WTC11 (cell line): ENCODE measurements around the gene ZCCHC9. TPM values are rescaled to one million over a fixed set of nuclear protein-coding genes. Genes with fewer than 3 reads are reported as not detected.
"Not testable (repeated sequence)": the region's sequence is repeated elsewhere in the genome, so short reads cannot be mapped to it uniquely, and the experiment has no call there.

Experiments
- ATAC-seq: fragments of 200-7000 bp; cut with Tn5 transposase; 2 replicates; pipeline ENCODE4 v1.10.0; 2021; ENCODE audit warnings: mild to moderate bottlenecking, moderate library complexity
- CTCF ChIA-PET: fragments of 300-600 bp; sonication (Branson Sonifier 250); formaldehyde crosslinking; loops from one replicate; lab custom pipeline; 2021; ENCODE audit warnings: antibody characterized with exemption; lab: Charles Lee
- POLR2A ChIA-PET: fragments of 350-600 bp; sonication (Branson Sonifier 250); formaldehyde crosslinking; loops from one replicate; lab custom pipeline; 2021; ENCODE audit warnings: antibody characterized with exemption; lab: Charles Lee
- DNase-seq: peaks from one replicate; pipeline ENCODE4 v3.0.0; 2021; ENCODE audit warnings: low spot score
- H3K27ac Mint-ChIP-seq: 2 replicates; pipeline ENCODE4 v1.8.0; 2021; ENCODE audit warnings: mixed read lengths
- H3K27me3 Mint-ChIP-seq: 2 replicates; pipeline ENCODE4 v1.8.0; 2021; ENCODE audit warnings: low read depth, mild to moderate bottlenecking, moderate library complexity, mixed read lengths
- H3K36me3 Mint-ChIP-seq: 2 replicates; pipeline ENCODE4 v1.8.0; 2021; ENCODE audit warnings: mixed read lengths
- H3K4me1 Mint-ChIP-seq: 2 replicates; pipeline ENCODE4 v1.8.0; 2022; ENCODE audit warnings: mixed read lengths
- H3K4me3 Mint-ChIP-seq: 2 replicates; pipeline ENCODE4 v1.8.0; 2021; ENCODE audit warnings: mild to moderate bottlenecking, moderate library complexity, mixed read lengths
- H3K9me3 Mint-ChIP-seq: 2 replicates; pipeline ENCODE4 v1.8.0; 2021; ENCODE audit warnings: mixed read lengths
- ELF4 ChIP-seq: sonication (generic); formaldehyde crosslinking; IDR thresholded peaks from 2 replicates; pipeline ENCODE4 v1.8.1; 2022; ENCODE audit warnings: low read depth, mild to moderate bottlenecking, moderate library complexity, missing genetic modification reagents
- ETV6 ChIP-seq: sonication (generic); formaldehyde crosslinking; IDR thresholded peaks from 2 replicates; pipeline ENCODE4 v1.8.1; 2022; ENCODE audit warnings: mild to moderate bottlenecking, missing genetic modification reagents
- FOXK1 ChIP-seq: sonication (generic); formaldehyde crosslinking; IDR thresholded peaks from 2 replicates; pipeline ENCODE4 v1.8.0; 2022; ENCODE audit warnings: mild to moderate bottlenecking, moderate library complexity, missing genetic modification reagents
- NR3C1 ChIP-seq: sonication (generic); formaldehyde crosslinking; conservative IDR thresholded peaks from 2 replicates; pipeline ENCODE4 v1.8.1; 2023; ENCODE audit warnings: low read depth, mild to moderate bottlenecking, missing genetic modification reagents
- ZBTB21 ChIP-seq: sonication (generic); formaldehyde crosslinking; IDR thresholded peaks from 2 replicates; pipeline ENCODE4 v1.8.1; 2023; ENCODE audit warnings: mild to moderate bottlenecking, missing genetic modification reagents, borderline replicate concordance
- ZNF263 ChIP-seq: sonication (generic); formaldehyde crosslinking; IDR thresholded peaks from 2 replicates; pipeline ENCODE4 v1.8.1; 2022; ENCODE audit warnings: low read depth, mild to moderate bottlenecking, moderate library complexity, missing genetic modification reagents
- total RNA-seq: library from RNA; stranded (reverse); gene quantifications from 3 replicates; pipeline ENCODE4 v1.2.3, GENCODE V29; 2021
- TF ChIP-seq, protein P1 (sequence below): sonication (generic); formaldehyde crosslinking; IDR thresholded peaks from 2 replicates; pipeline ENCODE4 v1.8.0; 2022; ENCODE audit warnings: missing genetic modification reagents
- TF ChIP-seq, protein P2 (sequence below): sonication (generic); formaldehyde crosslinking; IDR thresholded peaks from 2 replicates; pipeline ENCODE4 v1.8.0; 2022; ENCODE audit warnings: mild to moderate bottlenecking, missing genetic modification reagents
- TF ChIP-seq, protein P3 (sequence below): fragments of 250-450 bp; sonication (Bioruptor Pico); IDR thresholded peaks from 2 replicates; pipeline ENCODE4 v1.9.0; 2021; ENCODE audit warnings: mild to moderate bottlenecking
- TF ChIP-seq, protein P4 (sequence below): sonication (generic); formaldehyde crosslinking; IDR thresholded peaks from 2 replicates; pipeline ENCODE4 v1.8.0; 2023; ENCODE audit warnings: missing genetic modification reagents, mild to moderate bottlenecking, borderline replicate concordance

The ZCCHC9 gene
- total RNA-seq, 1 experiment from 2014 or later: 30.8 TPM

DNA sequence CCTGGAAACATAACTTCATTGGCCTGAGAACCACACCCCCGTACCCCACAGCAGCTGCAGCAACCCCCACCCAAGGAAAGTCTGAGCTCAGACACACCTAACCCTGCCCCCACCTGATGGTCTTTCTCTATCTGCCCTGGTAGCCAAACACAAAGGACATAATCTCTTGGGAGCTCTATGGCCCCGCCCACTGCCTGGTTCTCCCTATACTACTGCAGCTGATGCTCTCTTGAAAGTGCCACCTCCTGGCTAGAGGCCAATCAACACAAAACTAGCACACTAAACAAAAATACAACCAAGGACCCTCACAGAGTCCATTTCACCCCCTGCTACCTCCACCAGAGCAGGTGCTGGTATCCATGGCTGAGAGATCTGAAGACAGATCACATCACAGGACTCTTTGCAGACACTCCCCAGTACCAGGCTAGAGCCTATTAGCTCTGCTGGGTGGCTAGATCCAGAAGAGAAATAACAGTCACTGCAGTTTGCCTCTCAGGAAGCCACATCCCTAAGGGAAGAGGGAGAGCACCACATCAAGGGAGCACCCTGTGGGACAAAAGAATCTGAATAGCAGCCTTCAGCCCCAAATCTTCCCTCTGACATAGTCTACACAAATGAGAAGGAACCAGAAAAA lies 30.9 kb upstream of the ZCCHC9 start:
- H3K36me3 Mint-ChIP-seq: peaks cover 11% of the 10 kb centered on the region
- H3K4me3 Mint-ChIP-seq: peak overlapping the region; percentile 26; the same call in 1 of the 2 replicates
- CTCF ChIA-PET: interaction anchor here (1.0 to 1.5 kb wide), 6 partner anchors 13 to 123 kb away, joined by 3 to 10 read pairs (median 4); partner anchors contain the start of genes ACOT12 and CKMT2
- H3K27me3 Mint-ChIP-seq: not testable (repeated sequence)
- peak; percentile 58 for DNase-seq
- peak; percentile 92 for ATAC-seq
- peaks cover 25% of the 10 kb centered on the region for H3K4me1 Mint-ChIP-seq
- H3K9me3 Mint-ChIP-seq: peaks cover 15% of the 10 kb centered on the region
- peak overlapping the region; percentile 43 for H3K27ac Mint-ChIP-seq
- POLR2A ChIA-PET: interaction anchor here (1.2 kb wide), 1 partner anchor 37 kb away, joined by 4 read pairs; the partner anchor contains the start of gene CKMT2
- TF ChIP-seq ZNF263 (CRISPR knock-in tag): peak; percentile 54; the same call in 1 of the 2 replicates

DNA sequence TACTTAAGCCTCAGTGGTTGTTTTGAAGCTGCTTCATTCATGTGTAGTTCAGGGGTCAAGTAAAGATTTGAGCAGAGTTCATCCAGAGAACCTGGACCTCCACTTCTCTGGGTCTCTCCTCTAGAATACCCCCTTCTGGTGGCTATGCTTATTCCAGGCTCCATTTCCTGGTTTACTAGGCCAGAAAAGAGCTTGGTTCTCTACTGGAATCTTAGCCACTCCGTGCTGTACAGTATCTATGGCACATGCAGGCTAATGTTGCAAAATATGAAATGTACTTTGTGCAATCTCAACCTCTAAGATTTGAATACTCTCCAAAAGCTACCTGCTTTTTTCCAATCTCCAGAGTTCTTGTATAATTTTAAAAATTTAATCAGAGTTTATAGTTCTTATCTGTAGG lies 17.4 kb upstream of the ZCCHC9 start:
- TF ChIP-seq ELF4 (CRISPR knock-in tag) (no peak), ZBTB21 (no peak), NR3C1 (CRISPR knock-in tag) (no peak)
- TF ChIP-seq, protein P1, sequence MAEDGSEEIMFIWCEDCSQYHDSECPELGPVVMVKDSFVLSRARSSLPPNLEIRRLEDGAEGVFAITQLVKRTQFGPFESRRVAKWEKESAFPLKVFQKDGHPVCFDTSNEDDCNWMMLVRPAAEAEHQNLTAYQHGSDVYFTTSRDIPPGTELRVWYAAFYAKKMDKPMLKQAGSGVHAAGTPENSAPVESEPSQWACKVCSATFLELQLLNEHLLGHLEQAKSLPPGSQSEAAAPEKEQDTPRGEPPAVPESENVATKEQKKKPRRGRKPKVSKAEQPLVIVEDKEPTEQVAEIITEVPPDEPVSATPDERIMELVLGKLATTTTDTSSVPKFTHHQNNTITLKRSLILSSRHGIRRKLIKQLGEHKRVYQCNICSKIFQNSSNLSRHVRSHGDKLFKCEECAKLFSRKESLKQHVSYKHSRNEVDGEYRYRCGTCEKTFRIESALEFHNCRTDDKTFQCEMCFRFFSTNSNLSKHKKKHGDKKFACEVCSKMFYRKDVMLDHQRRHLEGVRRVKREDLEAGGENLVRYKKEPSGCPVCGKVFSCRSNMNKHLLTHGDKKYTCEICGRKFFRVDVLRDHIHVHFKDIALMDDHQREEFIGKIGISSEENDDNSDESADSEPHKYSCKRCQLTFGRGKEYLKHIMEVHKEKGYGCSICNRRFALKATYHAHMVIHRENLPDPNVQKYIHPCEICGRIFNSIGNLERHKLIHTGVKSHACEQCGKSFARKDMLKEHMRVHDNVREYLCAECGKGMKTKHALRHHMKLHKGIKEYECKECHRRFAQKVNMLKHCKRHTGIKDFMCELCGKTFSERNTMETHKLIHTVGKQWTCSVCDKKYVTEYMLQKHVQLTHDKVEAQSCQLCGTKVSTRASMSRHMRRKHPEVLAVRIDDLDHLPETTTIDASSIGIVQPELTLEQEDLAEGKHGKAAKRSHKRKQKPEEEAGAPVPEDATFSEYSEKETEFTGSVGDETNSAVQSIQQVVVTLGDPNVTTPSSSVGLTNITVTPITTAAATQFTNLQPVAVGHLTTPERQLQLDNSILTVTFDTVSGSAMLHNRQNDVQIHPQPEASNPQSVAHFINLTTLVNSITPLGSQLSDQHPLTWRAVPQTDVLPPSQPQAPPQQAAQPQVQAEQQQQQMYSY (CRISPR knock-in tag): no peak
- TF ChIP-seq, protein P2, sequence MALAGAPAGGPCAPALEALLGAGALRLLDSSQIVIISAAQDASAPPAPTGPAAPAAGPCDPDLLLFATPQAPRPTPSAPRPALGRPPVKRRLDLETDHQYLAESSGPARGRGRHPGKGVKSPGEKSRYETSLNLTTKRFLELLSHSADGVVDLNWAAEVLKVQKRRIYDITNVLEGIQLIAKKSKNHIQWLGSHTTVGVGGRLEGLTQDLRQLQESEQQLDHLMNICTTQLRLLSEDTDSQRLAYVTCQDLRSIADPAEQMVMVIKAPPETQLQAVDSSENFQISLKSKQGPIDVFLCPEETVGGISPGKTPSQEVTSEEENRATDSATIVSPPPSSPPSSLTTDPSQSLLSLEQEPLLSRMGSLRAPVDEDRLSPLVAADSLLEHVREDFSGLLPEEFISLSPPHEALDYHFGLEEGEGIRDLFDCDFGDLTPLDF (CRISPR knock-in tag): no peak
- TF ChIP-seq, protein P3, sequence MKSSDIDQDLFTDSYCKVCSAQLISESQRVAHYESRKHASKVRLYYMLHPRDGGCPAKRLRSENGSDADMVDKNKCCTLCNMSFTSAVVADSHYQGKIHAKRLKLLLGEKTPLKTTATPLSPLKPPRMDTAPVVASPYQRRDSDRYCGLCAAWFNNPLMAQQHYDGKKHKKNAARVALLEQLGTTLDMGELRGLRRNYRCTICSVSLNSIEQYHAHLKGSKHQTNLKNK: no peak
- TF ChIP-seq, protein P4, sequence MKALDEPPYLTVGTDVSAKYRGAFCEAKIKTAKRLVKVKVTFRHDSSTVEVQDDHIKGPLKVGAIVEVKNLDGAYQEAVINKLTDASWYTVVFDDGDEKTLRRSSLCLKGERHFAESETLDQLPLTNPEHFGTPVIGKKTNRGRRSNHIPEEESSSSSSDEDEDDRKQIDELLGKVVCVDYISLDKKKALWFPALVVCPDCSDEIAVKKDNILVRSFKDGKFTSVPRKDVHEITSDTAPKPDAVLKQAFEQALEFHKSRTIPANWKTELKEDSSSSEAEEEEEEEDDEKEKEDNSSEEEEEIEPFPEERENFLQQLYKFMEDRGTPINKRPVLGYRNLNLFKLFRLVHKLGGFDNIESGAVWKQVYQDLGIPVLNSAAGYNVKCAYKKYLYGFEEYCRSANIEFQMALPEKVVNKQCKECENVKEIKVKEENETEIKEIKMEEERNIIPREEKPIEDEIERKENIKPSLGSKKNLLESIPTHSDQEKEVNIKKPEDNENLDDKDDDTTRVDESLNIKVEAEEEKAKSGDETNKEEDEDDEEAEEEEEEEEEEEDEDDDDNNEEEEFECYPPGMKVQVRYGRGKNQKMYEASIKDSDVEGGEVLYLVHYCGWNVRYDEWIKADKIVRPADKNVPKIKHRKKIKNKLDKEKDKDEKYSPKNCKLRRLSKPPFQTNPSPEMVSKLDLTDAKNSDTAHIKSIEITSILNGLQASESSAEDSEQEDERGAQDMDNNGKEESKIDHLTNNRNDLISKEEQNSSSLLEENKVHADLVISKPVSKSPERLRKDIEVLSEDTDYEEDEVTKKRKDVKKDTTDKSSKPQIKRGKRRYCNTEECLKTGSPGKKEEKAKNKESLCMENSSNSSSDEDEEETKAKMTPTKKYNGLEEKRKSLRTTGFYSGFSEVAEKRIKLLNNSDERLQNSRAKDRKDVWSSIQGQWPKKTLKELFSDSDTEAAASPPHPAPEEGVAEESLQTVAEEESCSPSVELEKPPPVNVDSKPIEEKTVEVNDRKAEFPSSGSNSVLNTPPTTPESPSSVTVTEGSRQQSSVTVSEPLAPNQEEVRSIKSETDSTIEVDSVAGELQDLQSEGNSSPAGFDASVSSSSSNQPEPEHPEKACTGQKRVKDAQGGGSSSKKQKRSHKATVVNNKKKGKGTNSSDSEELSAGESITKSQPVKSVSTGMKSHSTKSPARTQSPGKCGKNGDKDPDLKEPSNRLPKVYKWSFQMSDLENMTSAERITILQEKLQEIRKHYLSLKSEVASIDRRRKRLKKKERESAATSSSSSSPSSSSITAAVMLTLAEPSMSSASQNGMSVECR (CRISPR knock-in tag): no peak
- ChIA-PET POLR2A (no interaction called here), CTCF (interaction anchor here (0.6 kb wide), 2 partner anchors 13 to 14 kb away, joined by 3 to 4 read pairs; no protein-coding TSS in a partner anchor)
- H3K27me3 Mint-ChIP-seq: no peaks in the 10 kb centered on the region
- H3K9me3 Mint-ChIP-seq: peaks cover 13% of the 10 kb centered on the region
- H3K4me3 Mint-ChIP-seq: no peak overlapping the region
- no peak for ATAC-seq
- peaks cover 12% of the 10 kb centered on the region for H3K36me3 Mint-ChIP-seq
- DNase-seq: no peak
- H3K4me1 Mint-ChIP-seq: no peaks in the 10 kb centered on the region
- no peak overlapping the region for H3K27ac Mint-ChIP-seq

DNA sequence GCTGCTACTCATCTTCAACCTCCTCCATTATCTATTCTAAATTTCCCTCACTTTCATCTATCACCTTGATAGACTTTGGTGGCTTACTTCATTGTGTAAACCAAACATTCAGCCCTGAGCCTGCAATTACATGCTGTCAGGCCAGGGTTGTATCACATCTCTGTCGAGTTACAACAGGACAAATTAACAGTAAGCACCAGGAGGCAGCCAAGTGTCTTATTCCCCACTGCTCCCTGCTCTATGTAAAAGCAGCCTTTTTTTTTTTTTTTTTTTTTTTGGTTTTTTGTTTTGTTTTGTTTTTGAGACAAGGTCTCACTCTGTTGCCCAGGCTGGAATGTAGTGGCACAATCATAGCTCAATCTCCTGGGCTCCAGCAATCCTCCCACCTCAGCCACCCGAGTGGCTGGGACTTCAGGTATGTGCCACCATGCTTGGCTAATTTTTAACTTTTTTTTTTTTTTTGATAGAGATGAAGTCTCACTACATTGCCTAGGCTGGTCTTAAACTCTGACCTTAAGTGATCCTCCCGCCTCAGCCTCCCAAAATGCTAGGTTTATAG lies 15.2 kb upstream of the ZCCHC9 start:
- H3K4me3 Mint-ChIP-seq: no peak overlapping the region
- CTCF ChIA-PET: interaction anchor here (0.7 kb wide), 1 partner anchor 172 kb away, joined by 3 read pairs; no protein-coding TSS in a partner anchor
- peaks cover 15% of the 10 kb centered on the region for H3K9me3 Mint-ChIP-seq
- TF ChIP-seq FOXK1 (no peak), ETV6 (CRISPR knock-in tag) (no peak)
- TF ChIP-seq, all 79 proteins: peak for 0
- POLR2A ChIA-PET: interaction anchor here (0.7 to 1.1 kb wide), 2 partner anchors 29 to 53 kb away, joined by 3 to 8 read pairs; no protein-coding TSS in a partner anchor
- DNase-seq (no peak), ATAC-seq (peak; percentile 39)
- H3K27me3 Mint-ChIP-seq: no peaks in the 10 kb centered on the region
- no peaks in the 10 kb centered on the region for H3K4me1 Mint-ChIP-seq
- H3K36me3 Mint-ChIP-seq: peaks cover 14% of the 10 kb centered on the region
- no peak overlapping the region for H3K27ac Mint-ChIP-seq
